ENCODE measurements around the gene EVPLL.

DNA sequence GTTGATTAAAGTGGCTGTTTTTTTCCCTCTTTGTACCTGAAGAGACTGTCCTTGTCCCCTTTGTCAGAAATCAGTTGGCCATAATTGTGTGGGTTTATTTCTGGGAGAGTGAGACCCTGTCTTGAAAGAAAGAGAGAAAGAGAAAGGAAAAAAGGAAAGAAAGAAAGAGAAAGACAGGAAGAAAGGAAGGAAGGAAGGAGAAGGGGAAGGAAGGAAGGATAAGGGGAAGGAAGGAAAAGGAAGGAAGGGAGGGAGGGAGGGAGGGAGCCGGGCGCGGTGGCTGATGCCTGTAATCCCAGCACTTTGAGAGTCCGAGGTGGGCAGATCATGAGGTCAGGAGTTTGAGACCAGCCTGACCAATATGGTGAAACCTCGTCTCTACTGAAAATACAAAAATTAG is 6.8 kb upstream of the EVPLL start:
- TF ChIP-seq EZH2 (IDR thresholded peaks at IDR 0.05) (no peak), POLR2AphosphoS5 (IDR thresholded peaks at IDR 0.05; ENCODE audit: borderline replicate concordance, low read depth, low read length) (no peak), FOXP2 (optimal IDR thresholded peaks at IDR 0.05; ENCODE audit: control extremely low read depth, extremely low read length, insufficient read depth) (no peak)
